ENCODE results near the gene KRT84.

The KRT84 gene

DNA sequence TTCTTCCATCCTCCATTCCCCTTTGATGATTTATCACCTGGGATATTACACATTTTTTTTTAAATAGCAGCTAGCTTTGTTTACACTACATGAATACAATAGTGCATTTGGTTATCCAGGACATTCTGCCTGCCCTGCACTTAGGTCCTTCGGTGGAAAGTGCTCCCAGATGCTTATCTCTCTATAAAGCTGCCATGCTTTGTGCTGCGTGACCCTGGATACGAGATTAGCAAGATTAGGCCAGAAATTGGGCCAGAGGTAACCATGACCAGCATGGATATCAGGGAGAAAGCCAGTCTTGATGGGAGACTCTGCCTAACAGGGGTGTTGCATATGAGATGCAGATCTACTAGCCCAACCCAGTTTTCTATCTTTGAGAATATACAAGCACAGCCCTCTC, 52.1 kb downstream of the KRT84 start:
- DNase-seq: no peak
- ATAC-seq (replicated peaks): no peak
- H3K27me3 Mint-ChIP-seq: peaks cover 14 to 50% of the 10 kb centered on the region in 2 donors
- no peak overlapping the region for H3K27ac Mint-ChIP-seq
- no peak overlapping the region for H3K4me3 Mint-ChIP-seq
- H3K36me3 Mint-ChIP-seq (ENCODE audit: insufficient read depth): peaks cover 4% of the 10 kb centered on the region
- no peaks in the 10 kb centered on the region for H3K9me3 Mint-ChIP-seq
- no peaks in the 10 kb centered on the region for H3K4me1 Mint-ChIP-seq (ENCODE audit: low read depth in 2 of 2)

GRCh38 chr12:52332381-52332780, 53.1 kb downstream of the KRT84 start:
- no peak for ATAC-seq (replicated peaks)
- no peak overlapping the region for H3K4me3 Mint-ChIP-seq
- no peak overlapping the region for H3K27ac Mint-ChIP-seq
- no peaks in the 10 kb centered on the region for H3K9me3 Mint-ChIP-seq
- H3K36me3 Mint-ChIP-seq (ENCODE audit: insufficient read depth): peaks cover 4% of the 10 kb centered on the region
- peaks cover 14 to 45% of the 10 kb centered on the region in 2 donors for H3K27me3 Mint-ChIP-seq
- H3K4me1 Mint-ChIP-seq (ENCODE audit: low read depth in 2 of 2): peaks cover 4 to 7% of the 10 kb centered on the region in 2 donors
- DNase-seq: no peak

DNA sequence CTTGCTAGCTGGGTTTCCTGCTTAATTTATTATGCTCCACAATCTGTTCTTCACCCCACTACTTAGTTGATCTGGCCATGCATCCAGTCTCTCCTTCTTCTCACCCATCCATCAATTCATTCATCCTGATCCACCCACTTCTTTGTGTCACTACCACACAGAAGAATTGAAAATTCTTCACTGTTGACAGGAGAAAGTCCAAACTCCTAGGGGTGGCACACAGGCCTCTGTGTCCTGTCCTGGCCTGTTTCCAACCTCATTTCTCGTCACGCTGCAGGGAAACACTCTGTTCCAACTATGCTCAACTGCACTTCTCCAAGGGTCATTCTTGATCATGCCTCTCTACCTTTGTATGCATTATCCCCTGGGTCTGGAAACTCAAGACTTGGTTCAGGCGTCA, 53.6 kb downstream of the KRT84 start:
- Mint-ChIP-seq H3K27me3 (peaks cover 14 to 45% of the 10 kb centered on the region in 2 donors), H3K9me3 (no peaks in the 10 kb centered on the region), H3K27ac (no peak overlapping the region), H3K4me3 (no peak overlapping the region), H3K36me3 (ENCODE audit: insufficient read depth) (peaks cover 4% of the 10 kb centered on the region), H3K4me1 (ENCODE audit: low read depth in 2 of 2) (peaks cover 8 to 10% of the 10 kb centered on the region in 2 donors)
- no peak for DNase-seq
- ATAC-seq (replicated peaks): no peak

GRCh38 chr12:52331039-52331438, 54.4 kb downstream of the KRT84 start:
- H3K9me3 Mint-ChIP-seq: no peaks in the 10 kb centered on the region
- H3K4me1 Mint-ChIP-seq (ENCODE audit: low read depth in 2 of 2): peaks cover 8 to 10% of the 10 kb centered on the region in 2 donors
- peaks cover 14 to 45% of the 10 kb centered on the region in 2 donors for H3K27me3 Mint-ChIP-seq
- H3K4me3 Mint-ChIP-seq: no peak overlapping the region
- no peak overlapping the region for H3K27ac Mint-ChIP-seq
- ATAC-seq (replicated peaks) (no peak), DNase-seq (no peak)
- peaks cover 4% of the 10 kb centered on the region for H3K36me3 Mint-ChIP-seq (ENCODE audit: insufficient read depth)

- Mint-ChIP-seq H3K4me1 (ENCODE audit: low read depth in 2 of 2) (peaks cover 8 to 10% of the 10 kb centered on the region in 2 donors), H3K36me3 (ENCODE audit: insufficient read depth) (peaks cover 4% of the 10 kb centered on the region), H3K27ac (no peak overlapping the region), H3K9me3 (no peaks in the 10 kb centered on the region), H3K4me3 (no peak overlapping the region), H3K27me3 (peaks cover 28 to 41% of the 10 kb centered on the region in 2 donors)
- no peak for ATAC-seq (replicated peaks)
- no peak for DNase-seq
These were observed 57.5 kb downstream of the KRT84 start for GRCh38 chr12:52327830-52328500.
